SH-SY5Y (cell line): Measurements from ENCODE around the gene TRO.

Experiments used
- GATA2 ChIP-seq: IDR thresholded peaks from 2 replicates; pipeline ENCODE4 v1.6.1; 2011; ENCODE audit warnings: mild to moderate bottlenecking, low read depth, low read length
- GATA3 ChIP-seq: IDR thresholded peaks from 2 replicates; pipeline ENCODE4 v1.6.1; 2011; ENCODE audit warnings: low read depth, mild to moderate bottlenecking, low read length, moderate library complexity

TRO gene

DNA sequence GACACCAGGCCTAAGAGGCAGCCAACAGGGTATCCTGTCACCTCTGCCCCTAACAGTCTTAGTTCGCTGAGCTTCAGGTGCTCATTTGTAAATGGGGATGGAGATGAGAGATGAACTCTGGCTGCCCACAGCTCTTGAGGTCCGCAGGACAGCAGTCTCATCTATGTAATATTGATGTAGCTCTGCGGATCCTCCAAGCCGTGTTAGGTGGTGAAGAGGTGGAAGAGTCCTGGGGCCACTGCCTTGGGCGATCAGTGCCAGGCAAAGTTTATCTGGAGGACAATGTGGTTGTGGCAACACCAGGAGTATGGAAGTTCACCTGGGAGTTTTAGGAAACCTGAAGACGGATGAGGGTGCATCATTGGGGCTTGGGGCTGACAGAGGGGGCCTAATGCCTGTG is 13.4 kb downstream of the TRO start:
- TF ChIP-seq GATA2 = no peak
- no peak for TF ChIP-seq GATA3

DNA sequence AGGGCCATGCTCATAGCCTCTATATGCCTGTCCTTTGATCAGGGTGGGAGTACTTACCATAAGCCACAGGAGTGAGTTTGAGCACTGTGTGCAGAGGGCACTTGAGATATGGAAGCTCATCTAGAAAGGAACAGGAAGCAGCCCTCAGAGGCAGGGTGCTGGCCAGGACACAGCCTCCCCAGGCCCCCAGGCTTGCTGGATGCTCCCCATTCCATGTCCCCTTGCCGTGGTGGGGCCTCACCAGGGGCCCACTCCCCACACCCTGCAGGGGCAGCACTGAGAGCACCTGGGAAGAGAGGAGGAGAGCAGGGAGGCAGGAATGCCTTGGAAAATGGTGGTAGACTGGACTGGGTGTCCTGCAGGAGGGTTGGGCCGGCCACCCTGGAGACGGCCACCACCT is 14.3 kb downstream of the TRO start:
- TF ChIP-seq GATA3 (no peak), GATA2 (no peak)

DNA sequence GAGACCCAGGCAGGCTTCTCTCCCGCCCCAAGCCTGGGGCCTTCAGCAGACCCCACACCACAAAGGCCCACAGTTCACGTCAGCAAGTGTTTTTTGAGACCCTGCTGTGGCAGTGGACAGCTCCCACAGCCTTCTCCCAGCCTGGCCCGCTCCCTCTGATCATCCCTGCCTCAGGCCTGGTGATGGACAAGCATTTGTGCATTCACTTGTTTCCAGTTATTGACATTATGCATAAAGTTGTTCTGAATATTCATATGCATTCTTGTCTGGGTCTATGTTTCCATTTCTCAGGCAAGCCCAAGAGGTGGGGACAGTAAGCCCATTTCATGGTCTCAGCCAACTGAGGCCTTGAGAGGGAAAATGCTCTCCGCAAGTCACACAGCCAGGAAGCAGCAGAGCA is 14.7 kb downstream of the TRO start:
- TF ChIP-seq GATA2 (no peak), GATA3 (no peak)

DNA sequence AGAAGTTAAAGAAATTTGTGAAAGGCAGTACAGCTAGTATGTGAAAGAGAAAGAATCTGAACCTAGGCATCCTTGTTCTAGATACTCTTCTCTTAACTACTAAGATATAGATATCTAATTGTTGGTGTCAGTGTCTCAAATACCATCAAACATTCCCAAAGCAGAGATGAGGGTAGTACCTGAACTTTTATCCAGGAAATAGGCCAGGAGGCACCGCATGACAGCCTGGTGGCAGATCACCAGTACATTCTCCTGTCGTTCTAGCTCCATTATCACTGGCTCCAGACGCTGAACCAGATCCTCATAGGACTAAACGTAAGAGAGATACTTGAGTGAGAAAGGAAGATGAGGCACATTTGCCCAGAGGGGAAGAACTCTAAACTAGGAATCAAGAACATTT is 16.8 kb downstream of the TRO start:
- TF ChIP-seq GATA2 (no peak), GATA3 (no peak)

DNA sequence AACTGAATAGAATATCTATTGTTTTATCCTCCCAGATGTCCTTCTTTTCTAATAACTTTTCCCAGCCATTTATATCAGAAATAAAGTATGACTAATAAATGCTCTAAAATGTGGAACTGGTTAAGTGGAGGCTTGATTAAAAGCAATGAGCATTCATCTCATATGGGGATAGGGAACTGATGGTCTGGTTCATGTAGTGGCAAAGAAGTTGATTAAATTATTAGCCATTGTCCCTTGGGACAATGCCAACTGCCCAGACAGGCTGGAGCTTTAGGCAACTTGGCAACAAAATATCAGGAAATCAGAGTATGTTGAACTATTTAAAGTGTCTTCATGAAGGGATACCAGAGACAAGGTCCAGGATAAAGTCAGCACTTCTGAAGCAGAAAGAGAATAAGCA is 24.2 kb downstream of the TRO start:
- TF ChIP-seq GATA3 (0 out of 2 replicates have a peak, but pooled peaks have one; percentile 32), GATA2 (peak; percentile 50; the same call in 1 of the 2 replicates)

DNA sequence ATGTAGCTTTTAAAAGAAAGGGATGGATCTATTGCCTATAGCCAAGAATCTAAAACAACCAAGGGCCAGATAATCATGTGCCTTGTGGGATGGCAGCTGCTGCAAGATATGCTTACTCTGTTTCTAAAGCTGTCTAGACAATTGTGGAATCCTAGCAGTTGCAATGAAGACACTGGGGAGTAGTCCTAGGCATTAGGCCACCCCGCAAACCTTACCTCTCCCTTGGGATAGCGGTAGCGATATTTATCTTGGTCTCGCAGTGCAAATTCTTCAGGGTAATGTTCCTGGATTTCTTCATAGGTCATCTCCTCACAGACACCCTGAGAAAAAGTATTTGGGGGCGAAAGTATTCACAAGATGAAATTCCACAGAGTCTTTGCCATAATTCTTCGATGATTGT is 24.6 kb downstream of the TRO start:
- TF ChIP-seq GATA3 = no peak
- TF ChIP-seq GATA2 = no peak

- no peak for TF ChIP-seq GATA3
- TF ChIP-seq GATA2 = no peak
Observed at GRCh38 chrX:54950730-54951375, 30.2 kb downstream of the TRO start.

DNA sequence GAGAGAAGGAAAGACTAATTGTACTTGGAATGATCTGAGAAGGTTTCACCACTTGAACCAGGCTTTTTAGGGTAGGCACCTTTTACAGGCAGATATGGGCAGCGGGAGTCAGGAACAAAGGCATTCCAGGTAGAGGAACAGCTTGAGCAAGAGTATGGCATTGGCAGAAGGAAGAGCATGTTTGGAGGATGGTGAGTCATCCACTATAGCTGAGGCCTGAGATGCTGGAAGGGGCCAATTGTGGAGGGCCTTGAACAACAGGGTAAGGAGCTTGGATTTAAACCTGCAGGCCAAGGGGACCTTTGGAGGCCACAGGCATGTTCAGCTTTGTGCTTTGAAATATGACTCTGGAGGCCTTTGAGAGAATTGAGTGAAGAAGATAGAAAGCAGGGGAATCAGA is 41.1 kb downstream of the TRO start:
- no peak for TF ChIP-seq GATA2
- no peak for TF ChIP-seq GATA3

- TF ChIP-seq GATA2 = no peak
- no peak for TF ChIP-seq GATA3
Observed at GRCh38 chrX:54964766-54965497, 44.3 kb downstream of the TRO start.

DNA sequence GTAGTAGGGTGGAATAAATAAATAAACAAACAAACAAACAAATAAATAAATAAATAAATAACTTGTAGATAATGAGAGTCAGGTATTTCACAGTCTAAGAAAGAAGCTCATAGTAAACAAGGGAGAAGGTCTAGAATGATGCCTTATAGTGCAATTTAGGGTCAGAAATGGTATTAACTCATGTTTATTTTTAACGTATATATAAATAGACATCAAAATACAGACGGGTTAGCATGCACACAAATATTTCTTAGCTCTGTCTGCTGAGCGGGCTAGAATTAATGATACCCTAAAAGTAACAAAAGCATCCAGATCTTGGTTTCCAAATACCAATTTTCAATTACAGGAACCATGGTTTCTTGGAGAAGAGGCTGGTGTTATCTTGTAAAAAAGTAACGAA is 56.8 kb downstream of the TRO start:
- TF ChIP-seq GATA2 (no peak), GATA3 (no peak)

DNA sequence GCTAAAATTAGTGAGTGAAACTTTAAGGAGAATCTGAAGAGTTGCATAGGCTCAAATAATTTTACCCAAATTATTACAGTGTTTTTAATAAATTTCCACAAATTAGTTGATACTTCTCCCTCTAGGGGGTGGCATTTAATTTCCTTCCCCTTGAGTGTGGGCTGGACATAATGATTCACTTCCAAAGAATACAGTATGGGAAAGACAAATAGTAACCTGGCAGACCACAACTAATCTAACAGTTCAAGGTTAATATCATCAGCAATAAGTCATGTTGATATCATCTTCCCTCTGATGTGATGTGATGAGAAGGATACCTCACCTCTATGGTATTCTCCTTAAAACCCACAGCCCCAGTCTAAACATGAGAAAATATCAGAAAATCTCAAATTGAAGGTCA is 57.8 kb downstream of the TRO start:
- TF ChIP-seq GATA2 = no peak
- no peak for TF ChIP-seq GATA3

- TF ChIP-seq GATA3 = no peak
- no peak for TF ChIP-seq GATA2
Observed at GRCh38 chrX:54979432-54979831, 58.8 kb downstream of the TRO start.

GRCh38 chrX:54980334-54980733 is 59.7 kb downstream of the TRO start:
- TF ChIP-seq GATA3 (no peak), GATA2 (no peak)
